ENCODE measurements around the gene CDHR1.

GRCh38 chr10:84230359-84230758 is 36.0 kb downstream of the CDHR1 start:
- TF ChIP-seq POLR2A (IDR thresholded peaks at IDR 0.05): no peak
- TF ChIP-seq, protein P1, sequence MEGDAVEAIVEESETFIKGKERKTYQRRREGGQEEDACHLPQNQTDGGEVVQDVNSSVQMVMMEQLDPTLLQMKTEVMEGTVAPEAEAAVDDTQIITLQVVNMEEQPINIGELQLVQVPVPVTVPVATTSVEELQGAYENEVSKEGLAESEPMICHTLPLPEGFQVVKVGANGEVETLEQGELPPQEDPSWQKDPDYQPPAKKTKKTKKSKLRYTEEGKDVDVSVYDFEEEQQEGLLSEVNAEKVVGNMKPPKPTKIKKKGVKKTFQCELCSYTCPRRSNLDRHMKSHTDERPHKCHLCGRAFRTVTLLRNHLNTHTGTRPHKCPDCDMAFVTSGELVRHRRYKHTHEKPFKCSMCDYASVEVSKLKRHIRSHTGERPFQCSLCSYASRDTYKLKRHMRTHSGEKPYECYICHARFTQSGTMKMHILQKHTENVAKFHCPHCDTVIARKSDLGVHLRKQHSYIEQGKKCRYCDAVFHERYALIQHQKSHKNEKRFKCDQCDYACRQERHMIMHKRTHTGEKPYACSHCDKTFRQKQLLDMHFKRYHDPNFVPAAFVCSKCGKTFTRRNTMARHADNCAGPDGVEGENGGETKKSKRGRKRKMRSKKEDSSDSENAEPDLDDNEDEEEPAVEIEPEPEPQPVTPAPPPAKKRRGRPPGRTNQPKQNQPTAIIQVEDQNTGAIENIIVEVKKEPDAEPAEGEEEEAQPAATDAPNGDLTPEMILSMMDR (IDR thresholded peaks at IDR 0.05): no peak
